Sigmoid colon (tissue), 7 donors: Measurements from ENCODE around the gene ZBED3. TPM values are rescaled to one million over a fixed set of nuclear protein-coding genes. Genes with fewer than 3 reads are reported as not detected.
A peak's percentile ranks its signal among the peaks of the same experiment; 100 is the strongest.

ENCODE experiments used
- DNase-seq: peaks from one replicate; pipeline ENCODE4 v3.0.0-alpha.2; 2019
- H3K27ac ChIP-seq, 4 donors: fragments of 200-600 bp; sonication (generic); one replicate each; pipeline ENCODE4 v1.5.1; 2016 to 2019; ENCODE audit warnings: mild to moderate bottlenecking in 1 of 4
- H3K27me3 ChIP-seq, 3 donors: fragments of 200-600 bp; sonication (generic); one replicate each; pipeline ENCODE4 v1.5.1; 2019; ENCODE audit warnings: mild to moderate bottlenecking in 1 of 3
- H3K36me3 ChIP-seq, 4 donors: fragments of 200-600 bp; sonication (generic); one replicate each; pipeline ENCODE4 v1.5.1; 2016 to 2019
- H3K4me1 ChIP-seq, 4 donors: fragments of 200-600 bp; sonication (generic); one replicate each; pipeline ENCODE4 v1.5.1; 2017 to 2019
- H3K4me3 ChIP-seq, 4 donors: fragments of 200-600 bp; sonication (generic); one replicate each; pipeline ENCODE4 v1.5.1; 2017 to 2019; ENCODE audit warnings: mild to moderate bottlenecking in 2 of 4, moderate library complexity in 1 of 4
- H3K9me3 ChIP-seq, 4 donors: fragments of 200-600 bp in 3 of 4; sonication (generic) in 3 of 4; one replicate each; pipeline versions ENCODE4 v1.5.1 to v1.6.1; 2013 to 2019
- EP300 ChIP-seq, 4 donors: sonication (generic); formaldehyde crosslinking; IDR thresholded peaks; one replicate each; pipeline ENCODE4 v1.6.1; 2017; ENCODE audit warnings: antibody characterized with exemption in 4 of 4
- POLR2A ChIP-seq, 2 donors: fragments of 450-650 bp; IDR thresholded peaks; one replicate each; pipeline ENCODE4 v1.6.1; 2016; ENCODE audit warnings: antibody characterized with exemption in 2 of 2, mild to moderate bottlenecking in 2 of 2, moderate library complexity in 2 of 2
- POLR2AphosphoS5 ChIP-seq, 4 donors: sonication (generic); formaldehyde crosslinking; IDR thresholded peaks; one replicate each; pipeline ENCODE4 v1.6.1; 2017; ENCODE audit warnings: antibody characterized with exemption in 4 of 4
- WGBS, 2 donors: extraction: QIAGEN DNeasy Blood & Tissue Kit; methylation state at CpG; one replicate each; pipeline ENCODE4 v1.1.7; 2013; 5-methylcytosine and 5-hydroxymethylcytosine counted together
- intact Hi-C: fragments of 100-400 bp; cut with DNase I; formaldehyde crosslinking; loops from one replicate; pipeline ENCODE4 v1.15.1; 2023
- polyA plus RNA-seq, 3 donors: library from polyadenylated mRNA; stranded (reverse); fragments of 200-250 nt; gene quantifications; one replicate each; pipeline ENCODE4 v1.2.3, GENCODE V29; 2013
- total RNA-seq, 4 donors: library from RNA; depleted of rRNA; stranded (reverse); fragments of >200 nt; gene quantifications; one replicate each; pipeline ENCODE4 v1.1.0, GENCODE V29; 2016
- TF ChIP-seq, protein P1 (sequence below), 4 experiments: fragments of 450-650 bp in 3 of 4; fragments of 200-600 bp in 1 of 4; IDR thresholded peaks; one replicate each; pipeline ENCODE4 v1.5.1; 2016 to 2019; ENCODE audit warnings: antibody characterized with exemption in 4 of 4, mild to moderate bottlenecking in 3 of 4, moderate library complexity in 2 of 4
- donor health status: healthy with polysubstance abuse.
- donor health status: Bipolar disorder and iron deficiency.
- donor health status: healthy.

Gene ZBED3
- total and polyA plus RNA-seq, 7 donors = 1.8 to 14.6 (median 7.7) TPM

DNA sequence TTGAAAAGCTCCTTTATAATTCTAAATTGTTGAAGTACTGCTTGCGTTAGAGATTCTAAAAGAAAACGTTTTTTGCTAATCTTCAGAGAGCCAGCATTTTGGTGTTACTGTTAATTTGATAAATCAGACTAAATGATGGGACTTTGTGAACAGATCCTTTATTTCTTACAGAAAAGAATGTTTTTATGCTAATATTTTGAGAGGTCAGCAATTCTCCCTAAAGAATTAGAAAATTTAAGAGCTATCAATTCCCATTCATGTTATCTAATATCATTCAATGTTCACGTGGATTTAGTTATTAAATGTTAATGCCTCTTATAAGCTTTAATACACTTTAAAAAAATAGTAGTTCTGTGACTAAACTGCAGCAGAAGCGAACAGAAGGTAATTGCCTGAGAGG is 54.5 kb downstream of the ZBED3 start:
- no peaks in the 10 kb centered on the region for H3K9me3 ChIP-seq
- peaks cover 0 to 18% (median 14%) of the 10 kb centered on the region in 4 donors for H3K4me1 ChIP-seq
- H3K27ac ChIP-seq = no peak overlapping the region
- no peak for DNase-seq
- H3K36me3 ChIP-seq = peaks cover 0 to 35% (median 17%) of the 10 kb centered on the region in 4 donors
- intact Hi-C loops = loop anchor here (5.0 kb wide), 1 partner anchor 460 kb away; the partner anchor contains the start of gene WDR41
- H3K27me3 ChIP-seq = no peaks in the 10 kb centered on the region
- WGBS, 2 donors = 88 to 93% methylated on average over 4 of the region's 4 CpGs
- TF ChIP-seq POLR2AphosphoS5 (IDR thresholded peaks at IDR 0.05) (no peak), EP300 (IDR thresholded peaks at IDR 0.05) (no peak), POLR2A (IDR thresholded peaks at IDR 0.05) (no peak)
- TF ChIP-seq, protein P1, sequence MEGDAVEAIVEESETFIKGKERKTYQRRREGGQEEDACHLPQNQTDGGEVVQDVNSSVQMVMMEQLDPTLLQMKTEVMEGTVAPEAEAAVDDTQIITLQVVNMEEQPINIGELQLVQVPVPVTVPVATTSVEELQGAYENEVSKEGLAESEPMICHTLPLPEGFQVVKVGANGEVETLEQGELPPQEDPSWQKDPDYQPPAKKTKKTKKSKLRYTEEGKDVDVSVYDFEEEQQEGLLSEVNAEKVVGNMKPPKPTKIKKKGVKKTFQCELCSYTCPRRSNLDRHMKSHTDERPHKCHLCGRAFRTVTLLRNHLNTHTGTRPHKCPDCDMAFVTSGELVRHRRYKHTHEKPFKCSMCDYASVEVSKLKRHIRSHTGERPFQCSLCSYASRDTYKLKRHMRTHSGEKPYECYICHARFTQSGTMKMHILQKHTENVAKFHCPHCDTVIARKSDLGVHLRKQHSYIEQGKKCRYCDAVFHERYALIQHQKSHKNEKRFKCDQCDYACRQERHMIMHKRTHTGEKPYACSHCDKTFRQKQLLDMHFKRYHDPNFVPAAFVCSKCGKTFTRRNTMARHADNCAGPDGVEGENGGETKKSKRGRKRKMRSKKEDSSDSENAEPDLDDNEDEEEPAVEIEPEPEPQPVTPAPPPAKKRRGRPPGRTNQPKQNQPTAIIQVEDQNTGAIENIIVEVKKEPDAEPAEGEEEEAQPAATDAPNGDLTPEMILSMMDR (IDR thresholded peaks at IDR 0.05) = no peak
- no peak overlapping the region for H3K4me3 ChIP-seq

DNA sequence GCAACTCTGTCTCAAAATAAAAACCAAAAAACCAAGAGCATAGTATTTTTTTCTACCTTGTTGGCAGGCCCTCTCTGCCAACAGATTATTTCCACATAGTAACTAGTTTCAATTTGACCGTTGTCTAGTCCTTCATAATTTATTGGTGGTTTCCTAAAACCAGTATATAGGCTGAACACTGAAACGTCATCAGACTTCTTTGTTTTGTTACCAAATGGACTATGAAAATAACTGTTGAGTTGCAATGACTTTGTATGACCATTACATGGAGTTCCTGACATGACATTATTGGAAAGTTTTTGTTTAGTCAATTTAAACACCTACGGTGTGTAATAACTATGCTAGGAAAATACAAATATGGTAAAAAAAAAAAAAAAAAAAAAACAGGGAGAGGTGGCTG is 55.2 kb downstream of the ZBED3 start:
- Histone ChIP-seq H3K4me3 (no peak overlapping the region), H3K27me3 (no peaks in the 10 kb centered on the region), H3K9me3 (no peaks in the 10 kb centered on the region), H3K27ac (no peak overlapping the region), H3K36me3 (peaks cover 0 to 27% (median 10%) of the 10 kb centered on the region in 4 donors), H3K4me1 (peaks cover 0 to 18% (median 14%) of the 10 kb centered on the region in 4 donors)
- 64 to 74% methylated on average over 3 of the region's 3 CpGs for WGBS, 2 donors
- TF ChIP-seq POLR2A (IDR thresholded peaks at IDR 0.05) (no peak), EP300 (IDR thresholded peaks at IDR 0.05) (no peak)
- DNase-seq = no peak
- intact Hi-C loops = loop anchor here (5.0 kb wide), 1 partner anchor 460 kb away; the partner anchor contains the start of gene WDR41

DNA sequence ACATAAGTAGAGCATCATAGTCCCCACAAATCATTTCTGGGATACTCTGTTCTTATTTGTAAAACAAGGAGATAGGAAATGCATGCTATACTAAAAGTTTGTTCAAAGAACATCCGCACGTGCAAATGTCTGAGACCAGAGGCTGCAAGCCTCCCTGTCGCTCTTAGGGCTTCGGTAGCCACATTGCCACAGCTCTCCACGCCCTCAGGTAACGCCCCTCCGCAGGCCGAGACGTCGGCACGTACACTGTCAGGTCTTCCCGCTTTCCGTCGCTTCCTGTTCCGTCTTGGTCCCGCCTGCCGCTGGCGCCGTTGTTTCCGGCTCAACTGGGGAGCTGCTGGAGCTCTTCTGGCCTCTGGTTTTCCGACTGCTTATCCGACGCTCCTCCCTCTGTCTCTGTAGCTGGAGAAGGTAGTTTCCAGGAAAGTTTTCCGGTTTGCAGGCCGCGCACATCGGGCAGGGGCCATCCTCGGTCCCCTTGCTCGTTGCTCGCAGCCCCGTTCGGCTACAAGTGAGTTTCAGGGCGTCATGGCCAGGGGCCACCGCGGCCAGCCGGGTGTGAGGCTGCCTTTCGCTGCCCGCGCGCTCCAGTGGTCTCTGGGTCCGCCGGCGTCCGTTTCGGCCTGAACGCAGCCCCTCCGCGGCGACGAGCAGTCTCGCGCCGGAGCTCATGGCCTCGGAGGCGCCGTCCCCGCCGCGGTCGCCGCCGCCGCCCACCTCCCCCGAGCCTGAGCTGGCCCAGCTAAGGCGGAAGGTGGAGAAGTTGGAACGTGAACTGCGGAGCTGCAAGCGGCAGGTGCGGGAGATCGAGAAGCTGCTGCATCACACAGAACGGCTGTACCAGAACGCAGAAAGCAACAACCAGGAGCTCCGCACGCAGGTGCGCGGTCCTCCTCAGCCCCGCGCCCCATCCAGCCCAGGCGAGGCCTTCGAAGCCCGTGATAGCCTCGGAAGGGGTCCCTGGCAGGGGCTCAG is 56.7 kb downstream of the ZBED3 start, which contains the start of gene AGGF1:
AGGF1 (plus strand) TSS at position 308 of the 975 bp plus-strand sequence; CDS start at position 671, 363 bp downstream.
- peak; percentile 74 to 88 (median 87) for TF ChIP-seq POLR2AphosphoS5 (IDR thresholded peaks at IDR 0.05)
- no peak for TF ChIP-seq EP300 (IDR thresholded peaks at IDR 0.05)
- TF ChIP-seq POLR2A (IDR thresholded peaks at IDR 0.05) = peak; percentile 53 to 69
- intact Hi-C loops = loop anchor here (1.0 to 5.0 kb wide), 2 partner anchors 47 to 462 kb away; partner anchors contain the start of gene WDR41
- H3K36me3 ChIP-seq = peaks cover 0 to 12% (median 0%) of the 10 kb centered on the region in 4 donors
- no peaks in the 10 kb centered on the region for H3K27me3 ChIP-seq
- no peaks in the 10 kb centered on the region for H3K9me3 ChIP-seq
- H3K4me1 ChIP-seq = peaks cover 0 to 18% (median 14%) of the 10 kb centered on the region in 4 donors
- 0 to 1% methylated on average over 82 of the region's 82 CpGs for WGBS, 2 donors
- H3K27ac ChIP-seq = peak within 1 kb of the TSS; percentile 85 to 95 (median 90)
- peak within 1 kb of the TSS; percentile 77 to 94 (median 88) for H3K4me3 ChIP-seq
- peak; percentile 96 for DNase-seq

DNA sequence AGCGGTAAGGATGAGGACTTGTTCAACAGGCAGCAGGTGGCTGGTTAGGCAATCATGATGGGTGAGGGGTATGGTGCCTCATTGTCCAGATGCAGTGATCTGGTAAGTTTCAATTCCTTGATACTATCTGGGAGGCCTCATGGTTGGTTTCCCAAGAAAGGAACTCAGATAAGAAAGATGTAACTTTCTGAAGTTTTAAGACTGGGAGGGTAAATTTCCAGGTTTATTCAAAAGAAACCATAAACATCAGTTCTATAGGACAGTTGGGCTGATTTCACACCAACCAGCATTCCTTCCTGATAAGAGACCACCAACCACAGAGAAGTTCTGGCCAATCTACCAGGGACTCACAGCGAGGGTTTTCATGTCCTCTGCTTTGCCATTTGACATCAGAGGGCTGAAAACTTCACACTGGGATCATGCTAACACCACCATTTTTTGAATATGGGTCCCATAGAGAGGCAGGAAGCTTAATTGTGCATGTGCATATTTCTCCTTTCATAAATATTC is 57.7 kb downstream of the ZBED3 start:
- no peaks in the 10 kb centered on the region for H3K9me3 ChIP-seq
- H3K4me1 ChIP-seq = peaks cover 0 to 18% (median 14%) of the 10 kb centered on the region in 4 donors
- H3K27me3 ChIP-seq = no peaks in the 10 kb centered on the region
- intact Hi-C loops = no loop called here
- H3K36me3 ChIP-seq = peaks cover 0 to 3% (median 0%) of the 10 kb centered on the region in 4 donors
- H3K27ac ChIP-seq = peak overlapping the region; percentile 85 to 95 (median 90)
- no peak for TF ChIP-seq POLR2AphosphoS5 (IDR thresholded peaks at IDR 0.05)
- TF ChIP-seq POLR2A (IDR thresholded peaks at IDR 0.05) = no peak
- TF ChIP-seq, protein P1 (IDR thresholded peaks at IDR 0.05) = no peak
- TF ChIP-seq EP300 (IDR thresholded peaks at IDR 0.05) = no peak
- DNase-seq = no peak
- H3K4me3 ChIP-seq = peak overlapping the region; percentile 77 to 94 (median 88)
- 96 to 98% methylated on average over 2 of the region's 2 CpGs for WGBS, 2 donors

DNA sequence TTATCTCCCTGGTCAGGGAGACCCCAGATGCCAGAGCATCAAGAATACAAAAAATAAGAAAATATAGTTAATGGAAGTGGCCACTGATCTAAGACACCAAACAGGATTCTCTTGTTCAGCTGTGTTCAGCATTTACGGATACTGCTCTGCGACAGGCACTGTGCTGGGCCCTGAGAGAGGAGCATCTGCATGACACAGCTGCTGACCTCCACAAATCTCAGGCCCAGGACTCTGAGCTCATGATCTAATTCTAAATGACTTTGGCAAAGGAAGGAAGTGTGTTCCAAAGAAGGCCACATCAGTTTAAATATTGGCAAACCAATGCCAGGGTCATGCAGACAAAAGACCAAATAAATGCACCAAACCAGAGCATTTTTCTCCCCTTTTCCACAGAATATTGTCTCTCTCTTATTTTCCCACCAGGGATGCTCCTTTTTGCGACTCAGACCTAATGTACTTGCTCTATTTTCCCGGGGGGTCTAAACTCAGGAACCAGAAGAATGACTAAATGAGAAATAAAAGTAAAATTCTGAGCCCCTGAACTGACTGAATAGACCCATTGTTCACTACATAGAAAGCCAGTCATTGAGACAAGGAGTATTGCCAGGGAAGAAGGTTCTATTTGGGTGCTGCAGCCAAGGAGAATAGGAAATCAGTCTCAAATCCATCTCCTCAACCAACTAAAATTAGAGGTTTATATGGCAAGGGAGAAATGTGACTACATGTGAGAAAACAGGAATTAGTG is 58.3 kb downstream of the ZBED3 start:
- Histone ChIP-seq H3K27me3 (no peaks in the 10 kb centered on the region), H3K9me3 (no peaks in the 10 kb centered on the region), H3K4me1 (peaks cover 0 to 18% (median 14%) of the 10 kb centered on the region in 4 donors), H3K36me3 (no peaks in the 10 kb centered on the region), H3K27ac (no peak overlapping the region), H3K4me3 (no peak overlapping the region)
- TF ChIP-seq POLR2AphosphoS5 (IDR thresholded peaks at IDR 0.05) (no peak), EP300 (IDR thresholded peaks at IDR 0.05) (no peak), POLR2A (IDR thresholded peaks at IDR 0.05) (no peak)
- TF ChIP-seq, protein P1 (IDR thresholded peaks at IDR 0.05) = no peak
- intact Hi-C loops = no loop called here
- DNase-seq = no peak
- WGBS, 2 donors = 96 to 98% methylated on average over 4 of the region's 4 CpGs
